PC-3 (cell line): ENCODE results near the gene PLEKHO1. TPM values are rescaled to one million over a fixed set of nuclear protein-coding genes. Genes with fewer than 3 reads are reported as not detected.

Experiments
- ATAC-seq: fragments of 200-7000 bp; cut with Tn5 transposase; 2 replicates; pipeline ENCODE4 v1.9.1; 2020; ENCODE audit warnings: mild to moderate bottlenecking, moderate library complexity
- BruUV-seq: library from RNA; stranded (reverse); fragments of 400-500 nt; replicated peaks from 2 replicates; lab custom pipeline; 2021; lab: Mats Ljungman, UMichigan
- CTCF ChIA-PET: fragments of 300-600 bp; sonication (Branson Sonifier 250); formaldehyde crosslinking; loops from one replicate; lab custom pipeline; 2022; ENCODE audit warnings: antibody characterized with exemption; lab: Charles Lee
- POLR2A ChIA-PET: fragments of 300-600 bp; sonication (Branson Sonifier 250); formaldehyde crosslinking; loops from one replicate; lab custom pipeline; 2022; ENCODE audit warnings: antibody characterized with exemption; ENCODE audit not compliant: unreplicated experiment; lab: Charles Lee
- DNase-seq: peaks from one replicate; pipeline ENCODE4 v3.0.0-alpha.2; 2015
- H2AFZ ChIP-seq: fragments of 300-600 bp; sonication (generic); 2 replicates; pipeline ENCODE4 v1.6.0; 2016; ENCODE audit warnings: antibody characterized with exemption, low read length
- H3F3A ChIP-seq: fragments of 300-600 bp; sonication (generic); one replicate; pipeline ENCODE4 v1.6.0; 2017; ENCODE audit warnings: antibody characterized with exemption, low read length, control low read depth, mild to moderate bottlenecking; ENCODE audit not compliant: unreplicated experiment
- H3K27ac ChIP-seq: fragments of 300-600 bp; sonication (generic); 2 replicates; pipeline ENCODE4 v1.5.1; 2016; ENCODE audit warnings: mild to moderate bottlenecking, low read length
- H3K27me3 ChIP-seq: fragments of 300-600 bp; sonication (generic); 2 replicates; pipeline ENCODE4 v1.6.1; 2016; ENCODE audit warnings: low read length, mixed read lengths
- H3K36me3 ChIP-seq: fragments of 300-600 bp; sonication (generic); 2 replicates; pipeline ENCODE4 v1.6.1; 2016; ENCODE audit warnings: low read depth, mixed run types, low read length, mixed read lengths
- H3K4me1 ChIP-seq: fragments of 300-600 bp; sonication (generic); 2 replicates; pipeline ENCODE4 v1.5.1; 2016; ENCODE audit warnings: low read length; ENCODE audit not compliant: insufficient read depth
- H3K4me2 ChIP-seq: fragments of 300-600 bp; sonication (generic); 2 replicates; pipeline ENCODE4 v1.6.0; 2016; ENCODE audit warnings: low read length
- H3K4me3 ChIP-seq: fragments of 300-600 bp; sonication (generic); 2 replicates; pipeline ENCODE4 v1.5.1; 2016; ENCODE audit warnings: mild to moderate bottlenecking, low read length, mixed read lengths
- H3K79me2 ChIP-seq: fragments of 300-600 bp; sonication (generic); 2 replicates; pipeline ENCODE4 v1.6.1; 2017; ENCODE audit warnings: low read length, mixed read lengths
- H3K9ac ChIP-seq: fragments of 300-600 bp; sonication (generic); 2 replicates; pipeline ENCODE4 v1.6.0; 2016; ENCODE audit warnings: mild to moderate bottlenecking, low read length
- H3K9me2 ChIP-seq: fragments of 300-600 bp; sonication (generic); replicated peaks from 2 replicates; pipeline ENCODE4 v1.6.1; 2016; ENCODE audit warnings: mixed run types, low read length, mixed read lengths
- H3K9me3 ChIP-seq: fragments of 300-600 bp; sonication (generic); 2 replicates; pipeline ENCODE4 v1.6.1; 2016; ENCODE audit warnings: low read length, mixed read lengths
- H4K20me1 ChIP-seq: fragments of 300-600 bp; sonication (generic); 2 replicates; pipeline ENCODE4 v1.6.1; 2016; ENCODE audit warnings: low read length, mixed read lengths
- EZH2 ChIP-seq: fragments of 300-600 bp; sonication (generic); IDR thresholded peaks from one replicate; pipeline ENCODE4 v1.6.1; 2017; ENCODE audit warnings: antibody characterized with exemption, mild to moderate bottlenecking, low read length; ENCODE audit not compliant: unreplicated experiment
- EZH2phosphoT487 ChIP-seq: fragments of 300-600 bp; sonication (generic); IDR thresholded peaks from 2 replicates; pipeline ENCODE4 v1.6.1; 2018; ENCODE audit warnings: mild to moderate bottlenecking, antibody characterized with exemption, low read length, borderline replicate concordance
- intact Hi-C: fragments of 100-400 bp; cut with micrococcal nuclease; formaldehyde crosslinking; loops from 2 replicates; pipeline ENCODE4 v1.9.0; 2023
- total RNA-seq: library from RNA; depleted of rRNA; stranded (reverse); fragments of >200 nt; gene quantifications from 2 replicates; pipeline ENCODE4 v1.2.3, GENCODE V29; 2014
- TF ChIP-seq, protein P1 (sequence below): fragments of 300-600 bp; sonication (generic); conservative IDR thresholded peaks from 2 replicates; pipeline ENCODE4 v1.5.1; 2017; ENCODE audit warnings: antibody characterized with exemption, low read depth, mild to moderate bottlenecking, low read length

PLEKHO1 gene
- total RNA-seq, 1 experiment from 2014 or later = 13.8 TPM

DNA sequence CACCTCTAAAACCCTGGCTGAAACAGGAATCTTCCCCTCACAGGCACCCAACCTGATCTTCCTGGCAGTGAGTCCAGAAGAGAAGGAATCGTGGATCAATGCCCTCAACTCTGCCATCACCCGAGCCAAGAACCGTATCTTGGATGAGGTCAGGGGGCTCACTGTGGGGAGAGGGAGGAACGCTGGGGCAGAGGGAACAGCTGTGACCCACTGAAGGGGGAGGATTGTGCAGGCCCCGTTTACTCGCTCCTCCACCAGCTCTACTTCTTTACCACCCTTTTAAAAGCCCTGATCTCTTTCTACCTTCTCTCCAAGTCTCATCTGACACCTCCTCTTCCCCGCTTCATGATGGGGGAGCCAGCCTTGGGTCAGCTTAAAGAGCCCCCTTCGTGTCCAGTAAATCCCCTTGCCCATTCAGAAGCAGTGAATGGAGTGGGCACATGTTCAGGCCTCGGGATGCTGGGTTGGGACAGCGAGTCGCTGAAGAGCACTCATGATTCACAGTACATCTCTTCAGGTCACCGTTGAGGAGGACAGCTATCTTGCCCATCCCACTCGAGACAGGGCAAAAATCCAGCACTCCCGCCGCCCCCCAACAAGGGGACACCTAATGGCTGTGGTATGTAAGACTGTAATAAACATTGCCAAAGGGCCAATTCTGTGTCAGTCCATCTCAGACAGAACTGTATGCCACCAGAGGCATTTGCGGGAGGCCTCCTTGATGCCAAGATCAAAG lies 7.3 kb downstream of the PLEKHO1 start:
- intact Hi-C loops = no loop called here
- ChIA-PET CTCF (no interaction called here), POLR2A (no interaction called here)
- H3K9me3 ChIP-seq = no peaks in the 10 kb centered on the region
- H3K36me3 ChIP-seq = no peaks in the 10 kb centered on the region
- H3F3A ChIP-seq = no peaks in the 10 kb centered on the region
- H3K4me3 ChIP-seq = no peak overlapping the region
- H3K79me2 ChIP-seq = no peaks in the 10 kb centered on the region
- no TSS peak for BruUV-seq
- TF ChIP-seq EZH2 = no peak
- no peak for DNase-seq
- H3K9me2 ChIP-seq = no peaks in the 10 kb centered on the region
- H3K4me2 ChIP-seq = no peak overlapping the region
- no peaks in the 10 kb centered on the region for H3K4me1 ChIP-seq
- H3K27ac ChIP-seq = no peak overlapping the region
- no peaks in the 10 kb centered on the region for H4K20me1 ChIP-seq
- no peak overlapping the region for H2AFZ ChIP-seq
- H3K27me3 ChIP-seq = no peaks in the 10 kb centered on the region
- no peak for ATAC-seq
- no peak overlapping the region for H3K9ac ChIP-seq

DNA sequence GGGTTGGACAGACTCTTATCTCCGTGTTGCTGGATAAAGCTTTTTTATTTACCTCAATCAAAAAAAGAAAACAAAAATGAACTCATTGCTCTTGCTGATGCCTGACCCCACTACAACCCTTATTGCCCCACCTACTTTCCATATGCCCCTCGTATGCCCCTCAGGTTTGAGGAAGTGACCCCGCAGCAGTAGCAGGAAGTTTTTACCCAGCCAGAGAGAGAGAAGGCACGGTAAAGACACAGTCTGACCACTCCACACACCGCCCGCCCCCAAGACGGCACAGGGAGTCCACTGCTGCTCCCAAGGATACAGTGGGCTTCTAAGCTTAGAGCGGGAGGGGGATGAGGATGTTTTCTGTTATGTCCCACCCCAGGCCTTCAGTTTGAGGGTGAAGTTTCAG lies 9.8 kb downstream of the PLEKHO1 start:
- Histone ChIP-seq H3K4me2 (no peak overlapping the region), H3K9ac (no peak overlapping the region), H3K27ac (no peak overlapping the region), H3F3A (no peaks in the 10 kb centered on the region), H3K27me3 (no peaks in the 10 kb centered on the region), H3K36me3 (no peaks in the 10 kb centered on the region), H3K9me2 (no peaks in the 10 kb centered on the region), H4K20me1 (no peaks in the 10 kb centered on the region), H3K9me3 (no peaks in the 10 kb centered on the region), H3K4me1 (no peaks in the 10 kb centered on the region), H3K79me2 (no peaks in the 10 kb centered on the region), H2AFZ (no peak overlapping the region), H3K4me3 (no peak overlapping the region)
- DNase-seq (no peak), ATAC-seq (no peak)
- CTCF ChIA-PET = no interaction called here
- BruUV-seq = no TSS peak
- no peak for TF ChIP-seq EZH2phosphoT487
- TF ChIP-seq, protein P1, sequence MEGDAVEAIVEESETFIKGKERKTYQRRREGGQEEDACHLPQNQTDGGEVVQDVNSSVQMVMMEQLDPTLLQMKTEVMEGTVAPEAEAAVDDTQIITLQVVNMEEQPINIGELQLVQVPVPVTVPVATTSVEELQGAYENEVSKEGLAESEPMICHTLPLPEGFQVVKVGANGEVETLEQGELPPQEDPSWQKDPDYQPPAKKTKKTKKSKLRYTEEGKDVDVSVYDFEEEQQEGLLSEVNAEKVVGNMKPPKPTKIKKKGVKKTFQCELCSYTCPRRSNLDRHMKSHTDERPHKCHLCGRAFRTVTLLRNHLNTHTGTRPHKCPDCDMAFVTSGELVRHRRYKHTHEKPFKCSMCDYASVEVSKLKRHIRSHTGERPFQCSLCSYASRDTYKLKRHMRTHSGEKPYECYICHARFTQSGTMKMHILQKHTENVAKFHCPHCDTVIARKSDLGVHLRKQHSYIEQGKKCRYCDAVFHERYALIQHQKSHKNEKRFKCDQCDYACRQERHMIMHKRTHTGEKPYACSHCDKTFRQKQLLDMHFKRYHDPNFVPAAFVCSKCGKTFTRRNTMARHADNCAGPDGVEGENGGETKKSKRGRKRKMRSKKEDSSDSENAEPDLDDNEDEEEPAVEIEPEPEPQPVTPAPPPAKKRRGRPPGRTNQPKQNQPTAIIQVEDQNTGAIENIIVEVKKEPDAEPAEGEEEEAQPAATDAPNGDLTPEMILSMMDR = no peak
- no peak for TF ChIP-seq EZH2
- intact Hi-C loops = no loop called here
- POLR2A ChIA-PET = no interaction called here

DNA sequence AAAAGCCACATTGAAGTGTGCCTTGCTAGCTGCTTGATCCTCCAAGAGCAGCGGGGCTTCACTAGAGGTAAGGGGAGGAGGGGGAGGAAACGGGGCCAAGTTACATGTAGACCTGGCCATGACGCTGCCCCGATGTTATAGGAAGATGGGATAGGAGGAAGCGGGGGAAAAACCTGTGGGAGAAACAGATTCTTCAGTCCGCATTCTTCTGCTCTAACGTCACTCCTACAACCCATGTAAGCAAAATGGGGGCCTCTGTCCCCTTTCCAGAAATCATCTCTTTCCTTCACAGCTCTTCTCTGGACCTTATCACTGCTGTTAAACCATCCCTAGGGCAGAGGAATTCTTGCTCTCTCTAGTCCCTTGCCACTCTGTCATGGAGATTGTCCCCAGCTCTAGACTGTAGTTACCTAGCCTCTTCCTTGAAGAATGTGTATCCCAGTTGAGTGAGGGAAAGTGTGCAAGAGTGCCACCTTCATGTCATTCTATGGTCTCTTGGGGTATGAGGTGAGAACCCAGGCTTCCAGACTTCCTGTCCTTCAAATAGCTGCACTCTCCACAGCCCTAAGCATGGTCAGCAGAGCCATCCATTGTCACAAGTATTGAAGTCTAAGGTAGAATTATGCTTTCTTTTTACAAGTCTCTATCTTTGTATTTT lies 11.4 kb downstream of the PLEKHO1 start:
- no peaks in the 10 kb centered on the region for H3K36me3 ChIP-seq
- H3K9me3 ChIP-seq = no peaks in the 10 kb centered on the region
- ATAC-seq (no peak), DNase-seq (no peak)
- ChIA-PET CTCF (no interaction called here), POLR2A (interaction anchor here (0.7 kb wide), 1 partner anchor 233 kb away, joined by 7 read pairs; no protein-coding TSS in a partner anchor)
- TF ChIP-seq, protein P1 = no peak
- no peak for TF ChIP-seq EZH2
- no peak for TF ChIP-seq EZH2phosphoT487
- no peak overlapping the region for H3K4me3 ChIP-seq
- no peaks in the 10 kb centered on the region for H3K27me3 ChIP-seq
- H2AFZ ChIP-seq = no peak overlapping the region
- no peak overlapping the region for H3K4me2 ChIP-seq
- no peaks in the 10 kb centered on the region for H3F3A ChIP-seq
- no peaks in the 10 kb centered on the region for H4K20me1 ChIP-seq
- no peaks in the 10 kb centered on the region for H3K4me1 ChIP-seq
- no TSS peak for BruUV-seq
- H3K9me2 ChIP-seq = no peaks in the 10 kb centered on the region
- H3K9ac ChIP-seq = no peak overlapping the region
- no peak overlapping the region for H3K27ac ChIP-seq
- intact Hi-C loops = no loop called here
- no peaks in the 10 kb centered on the region for H3K79me2 ChIP-seq
